K562 (cell line): ENCODE results near the gene ASCC2. TPM values are rescaled to one million over a fixed set of nuclear protein-coding genes. Genes with fewer than 3 reads are reported as not detected.

Experiments used
- ATF7 ChIP-seq: fragments of 450-650 bp; IDR thresholded peaks from 2 replicates; pipeline ENCODE4 v1.7.1; 2014; ENCODE audit warnings: mild to moderate bottlenecking, moderate library complexity
- CTBP1 ChIP-seq: fragments of 450-650 bp; IDR thresholded peaks from 2 replicates; pipeline ENCODE4 v1.6.1; 2016; ENCODE audit warnings: borderline replicate concordance
- E2F8 ChIP-seq: fragments of 450-650 bp; IDR thresholded peaks from 2 replicates; pipeline ENCODE4 v1.7.1; 2018; ENCODE audit warnings: mild to moderate bottlenecking, low read depth; ENCODE audit not compliant: partially characterized antibody
- HOMEZ ChIP-seq: fragments of 250-450 bp; sonication (Bioruptor Pico); IDR thresholded peaks from 2 replicates; pipeline ENCODE4 v1.4.0; 2020; ENCODE audit warnings: mild to moderate bottlenecking, moderate library complexity
- JUN ChIP-seq, 2 experiments: sonication (generic) in 1 of 2; formaldehyde crosslinking in 1 of 2; IDR thresholded peaks; 2 replicates each; pipeline versions ENCODE4 v1.6.1 to v1.8.0; 2012 to 2022; ENCODE audit warnings: borderline replicate concordance in 2 of 2, mild to moderate bottlenecking in 2 of 2, improper control_type of control experiment in 1 of 2, low read depth in 1 of 2, low read length in 1 of 2, missing genetic modification reagents in 1 of 2
- KAT8 ChIP-seq: fragments of 450-650 bp; IDR thresholded peaks from 2 replicates; pipeline ENCODE4 v1.6.1; 2016; ENCODE audit warnings: low read depth, mild to moderate bottlenecking
- MBD2 ChIP-seq: sonication (generic); IDR thresholded peaks from 2 replicates; pipeline ENCODE4 v1.6.1; 2016; ENCODE audit warnings: low read depth, borderline replicate concordance
- MCM2 ChIP-seq: fragments of 450-650 bp; IDR thresholded peaks from 2 replicates; pipeline ENCODE4 v1.6.1; 2017; ENCODE audit warnings: low read depth, mild to moderate bottlenecking
- MTA2 ChIP-seq: fragments of 450-650 bp; IDR thresholded peaks from 2 replicates; pipeline ENCODE4 v1.6.1; 2016; ENCODE audit warnings: low read depth
- NFRKB ChIP-seq: fragments of 450-650 bp; IDR thresholded peaks from 2 replicates; pipeline ENCODE4 v1.6.1; 2016; ENCODE audit warnings: low read depth
- NONO ChIP-seq, 2 experiments: fragments of 200-400 bp in 1 of 2; fragments of 450-650 bp in 1 of 2; formaldehyde crosslinking in 1 of 2; IDR thresholded peaks; 2 replicates each; pipeline ENCODE4 v1.6.1; 2017; ENCODE audit warnings: low read depth in 2 of 2, mild to moderate bottlenecking in 2 of 2, moderate library complexity in 2 of 2, low read length in 1 of 2
- PHF20 ChIP-seq: fragments of 450-650 bp; IDR thresholded peaks from 2 replicates; pipeline ENCODE4 v1.6.1; 2018; ENCODE audit not compliant: partially characterized antibody
- POU5F1 ChIP-seq: fragments of 150-350 bp; IDR thresholded peaks from 2 replicates; pipeline ENCODE4 v1.6.1; 2014; ENCODE audit warnings: borderline replicate concordance, low read length, low read depth, mild to moderate bottlenecking; ENCODE audit not compliant: partially characterized antibody
- RAD21 ChIP-seq, 2 experiments: fragments of 250-450 bp in 1 of 2; fragments of 450-650 bp in 1 of 2; sonication (Bioruptor Pico) in 1 of 2; formaldehyde crosslinking in 1 of 2; IDR thresholded peaks in 1 of 2; conservative IDR thresholded peaks in 1 of 2; 2 replicates each; pipeline versions ENCODE4 v1.4.0 to v1.8.0; 2020 to 2022; ENCODE audit warnings: mild to moderate bottlenecking in 2 of 2, moderate library complexity in 1 of 2
- RB1 ChIP-seq: fragments of 450-650 bp; IDR thresholded peaks from 2 replicates; pipeline ENCODE4 v1.6.1; 2017; ENCODE audit warnings: low read depth, mild to moderate bottlenecking
- SAFB ChIP-seq: fragments of 200-400 bp; formaldehyde crosslinking; IDR thresholded peaks from 2 replicates; pipeline ENCODE4 v1.6.1; 2017; ENCODE audit warnings: low read depth, low read length, borderline replicate concordance
- SP1 ChIP-seq: sonication (generic); formaldehyde crosslinking; IDR thresholded peaks from 2 replicates; pipeline ENCODE4 v1.8.1; 2022; ENCODE audit warnings: mild to moderate bottlenecking, missing genetic modification reagents
- TAF1 ChIP-seq: IDR thresholded peaks from 2 replicates; pipeline ENCODE4 v1.6.1; 2011; ENCODE audit warnings: mild to moderate bottlenecking, low read length, moderate library complexity; ENCODE audit not compliant: insufficient read depth, control insufficient read depth, severe bottlenecking; ENCODE audit errors: extremely low read depth
- YY1 ChIP-seq, 3 experiments: IDR thresholded peaks; 2 replicates each; pipeline ENCODE4 v1.6.1; 2011; ENCODE audit warnings: low read length in 2 of 3, mild to moderate bottlenecking in 2 of 3, moderate library complexity in 2 of 3, borderline replicate concordance in 1 of 3, control low read depth in 1 of 3, low read depth in 1 of 3; ENCODE audit not compliant: insufficient read depth in 3 of 3, insufficient replicate concordance in 2 of 3, control insufficient read depth in 1 of 3, insufficient read length in 1 of 3; ENCODE audit errors: extremely low read depth in 1 of 3
- ZBTB1 ChIP-seq: sonication (generic); formaldehyde crosslinking; IDR thresholded peaks from 2 replicates; pipeline ENCODE4 v1.8.1; 2023; ENCODE audit warnings: missing genetic modification reagents, low read depth, mild to moderate bottlenecking, borderline replicate concordance
- ZNF184 ChIP-seq: sonication (generic); formaldehyde crosslinking; IDR thresholded peaks from 2 replicates; pipeline ENCODE4 v1.5.0; 2020; ENCODE audit warnings: missing genetic modification reagents
- ZSCAN32 ChIP-seq: fragments of 450-650 bp; formaldehyde crosslinking; IDR thresholded peaks from 2 replicates; pipeline ENCODE4 v1.4.0; 2020; ENCODE audit warnings: mild to moderate bottlenecking, moderate library complexity
- ZZZ3 ChIP-seq: fragments of 450-650 bp; IDR thresholded peaks from 2 replicates; pipeline ENCODE4 v1.6.1; 2016; ENCODE audit warnings: antibody characterized with exemption, mild to moderate bottlenecking, moderate library complexity
- polyA plus RNA-seq, 8 experiments: library from polyadenylated mRNA; depleted of rRNA in 4 of 8; stranded (reverse) in 5 of 8; unstranded in 3 of 8; fragments of >200 nt; fragmentation: Nextera tagmentation in 2 of 8; fragmentation: Illumina TruSeq in 1 of 8; extraction: Ambion mirVana in 2 of 8; extraction: Trizol in 1 of 8; gene quantifications; 2 replicates each; pipeline versions ENCODE4 v1.2.1 to v1.2.3, GENCODE V29; 2011 to 2014; ENCODE audit warnings: inconsistent platforms in 1 of 8, missing spikeins in 1 of 8
- total RNA-seq, 7 experiments: library from RNA; depleted of rRNA in 6 of 7; stranded (reverse); fragments of >200 nt in 6 of 7; fragmentation: Illumina TruSeq in 2 of 7; extraction: Trizol in 2 of 7; gene quantifications; 2 replicates each; pipeline versions ENCODE4 v1.2.1 to v1.2.3, GENCODE V29; 2011 to 2021; ENCODE audit warnings: low replicate concordance in 1 of 7

The ASCC2 gene
- total and polyA plus RNA-seq, 9 of the 15 experiments (the other 6 are each of a cell fraction or from before 2014, with no cell fraction given): 4.0 to 46.7 (median 26.8) TPM

GRCh38 chr22:29883045-29883774 is 45.1 kb upstream of the ASCC2 start, which contains the start of gene MTMR3 (continued):
- TF ChIP-seq KAT8: no peak
- no peak for TF ChIP-seq JUN (IDR thresholded peaks at IDR 0.05; ENCODE audit: borderline replicate concordance, low read depth, low read length)
- no peak for TF ChIP-seq JUN (CRISPR knock-in tag; IDR thresholded peaks at IDR 0.05; ENCODE audit: borderline replicate concordance)
- peak; percentile 60 to 91 (median 86) for TF ChIP-seq YY1 (IDR thresholded peaks at IDR 0.05; ENCODE audit: borderline replicate concordance in 1 of 3, control insufficient read depth in 1 of 3, extremely low read depth in 1 of 3, insufficient read depth in 3 of 3, insufficient read length in 1 of 3, insufficient replicate concordance in 2 of 3, low read depth in 1 of 3, low read length in 2 of 3)
- TF ChIP-seq ATF7: peak; percentile 39; the same call in 1 of the 2 replicates
- no peak for TF ChIP-seq POU5F1
- no peak for TF ChIP-seq ZZZ3
- no peak for TF ChIP-seq ZBTB1 (CRISPR knock-in tag)
- peak; percentile 31; the same call in 1 of the 2 replicates for TF ChIP-seq NFRKB
- TF ChIP-seq PHF20: no peak
- no peak for TF ChIP-seq MBD2
- no peak for TF ChIP-seq HOMEZ (CRISPR knock-in tag)
- TF ChIP-seq RAD21 (CRISPR knock-in tag; conservative IDR thresholded peaks at IDR 0.05 in 1 of 2, IDR thresholded peaks at IDR 0.05 in 1 of 2): peak; percentile 30 to 37; a peak in 3 of 4 replicates
- no peak for TF ChIP-seq ZSCAN32 (CRISPR knock-in tag)
- no peak for TF ChIP-seq MCM2
- TF ChIP-seq TAF1: peak; percentile 76
- peak; percentile 64; the same call in 1 of the 2 replicates for TF ChIP-seq SP1
- peak; percentile 8; the same call in 1 of the 2 replicates for TF ChIP-seq CTBP1
- peak; percentile 41 for TF ChIP-seq E2F8
- TF ChIP-seq SAFB: peak; percentile 48; the same call in 1 of the 2 replicates
- TF ChIP-seq NONO (IDR thresholded peaks at IDR 0.05; ENCODE audit: low read depth in 2 of 2, low read length in 1 of 2): peak in 1 of 2 experiments; percentile 9; a peak in 1 of 4 replicates
- TF ChIP-seq ZNF184 (CRISPR knock-in tag): no peak
- peak; percentile 69 for TF ChIP-seq RB1
- TF ChIP-seq MTA2: no peak
